Measurements from ENCODE around the gene CTCFL. TPM values are rescaled to one million over a fixed set of nuclear protein-coding genes. Genes with fewer than 3 reads are reported as not detected.

CTCFL gene
- total and polyA plus RNA-seq, 2 donors (not counting 3 experiments of a cell fraction or from before 2014, with no cell fraction given) = not detected

- Histone ChIP-seq H3K79me2 (ENCODE audit: control insufficient read depth, insufficient read depth, low read length) (no peaks in the 10 kb centered on the region), H4K20me1 (replicated peaks; ENCODE audit: control insufficient read depth, extremely low read depth, insufficient read depth, low read length) (no peaks in the 10 kb centered on the region), H3K27me3 (ENCODE audit: control insufficient read depth in 2 of 2, insufficient read depth in 2 of 2, low read length in 2 of 2) (peaks cover 2 to 8% of the 10 kb centered on the region in 2 experiments), H3K36me3 (ENCODE audit: control insufficient read depth in 2 of 2, extremely low read depth in 1 of 2, insufficient read depth in 2 of 2, low read length in 2 of 2) (no peaks in the 10 kb centered on the region), H3K9me3 (replicated peaks; ENCODE audit: control insufficient read depth, insufficient read depth, low read length) (no peaks in the 10 kb centered on the region), H3K9me1 (replicated peaks; ENCODE audit: control insufficient read depth, extremely low read depth, insufficient read depth, low read length) (no peaks in the 10 kb centered on the region), H3K4me1 (ENCODE audit: control insufficient read depth, extremely low read depth, insufficient read depth, low read length) (no peaks in the 10 kb centered on the region), H2AFZ (ENCODE audit: low read depth, low read length) (no peak overlapping the region), H3K4me3 (replicated peaks in 1 of 3; ENCODE audit: insufficient read depth in 1 of 3, low read depth in 1 of 3, low read length in 3 of 3) (no peak overlapping the region), H3K9ac (replicated peaks; ENCODE audit: extremely low read depth, insufficient read depth, low read length) (no peak overlapping the region), H3K4me2 (ENCODE audit: insufficient read depth, low read length) (no peak overlapping the region), H3K27ac (ENCODE audit: insufficient read depth, low read depth, low read length) (no peak overlapping the region)
- FAIRE-seq (no peak), DNase-seq (ENCODE audit: low read depth, low spot score) (peak; percentile 6)
- intact Hi-C loops (cut with micrococcal nuclease) (no loop called here), dilution Hi-C loops (cut with MboI; ENCODE audit: extremely low pct_ligation_motif_present, low sequenced_read_pairs) (no loop called here)
- ChIA-PET CTCF (no interaction called here), POLR2A (no interaction called here)
- no TSS peak for BruUV-seq (replicated peaks)
- no peak for TF ChIP-seq GATA2 (IDR thresholded peaks at IDR 0.05; ENCODE audit: insufficient read depth, insufficient read length, low read depth, low read length)
- TF ChIP-seq POLR2A (IDR thresholded peaks at IDR 0.05; ENCODE audit: low read depth, low read length) = no peak
- TF ChIP-seq, protein P1, sequence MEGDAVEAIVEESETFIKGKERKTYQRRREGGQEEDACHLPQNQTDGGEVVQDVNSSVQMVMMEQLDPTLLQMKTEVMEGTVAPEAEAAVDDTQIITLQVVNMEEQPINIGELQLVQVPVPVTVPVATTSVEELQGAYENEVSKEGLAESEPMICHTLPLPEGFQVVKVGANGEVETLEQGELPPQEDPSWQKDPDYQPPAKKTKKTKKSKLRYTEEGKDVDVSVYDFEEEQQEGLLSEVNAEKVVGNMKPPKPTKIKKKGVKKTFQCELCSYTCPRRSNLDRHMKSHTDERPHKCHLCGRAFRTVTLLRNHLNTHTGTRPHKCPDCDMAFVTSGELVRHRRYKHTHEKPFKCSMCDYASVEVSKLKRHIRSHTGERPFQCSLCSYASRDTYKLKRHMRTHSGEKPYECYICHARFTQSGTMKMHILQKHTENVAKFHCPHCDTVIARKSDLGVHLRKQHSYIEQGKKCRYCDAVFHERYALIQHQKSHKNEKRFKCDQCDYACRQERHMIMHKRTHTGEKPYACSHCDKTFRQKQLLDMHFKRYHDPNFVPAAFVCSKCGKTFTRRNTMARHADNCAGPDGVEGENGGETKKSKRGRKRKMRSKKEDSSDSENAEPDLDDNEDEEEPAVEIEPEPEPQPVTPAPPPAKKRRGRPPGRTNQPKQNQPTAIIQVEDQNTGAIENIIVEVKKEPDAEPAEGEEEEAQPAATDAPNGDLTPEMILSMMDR (IDR thresholded peaks at IDR 0.05; ENCODE audit: extremely low read depth in 1 of 2, insufficient read depth in 1 of 2, low read depth in 1 of 2, low read length in 2 of 2) = no peak
- no peak for TF ChIP-seq POLR2AphosphoS5 (IDR thresholded peaks at IDR 0.05; ENCODE audit: insufficient read depth, low read depth, low read length)
- no peak for TF ChIP-seq EZH2 (IDR thresholded peaks at IDR 0.05; ENCODE audit: borderline replicate concordance, low read depth, low read length, severe bottlenecking)
- no peak for TF ChIP-seq FOS (IDR thresholded peaks at IDR 0.05; ENCODE audit: borderline replicate concordance, insufficient read depth, low read length)
Measured at GRCh38 chr20:57544838-57545564, 20.1 kb upstream of the CTCFL start.

All from endothelial cell of umbilical vein (primary cell).